ENCODE measurements around the gene DHPS. TPM values are rescaled to one million over a fixed set of nuclear protein-coding genes. Genes with fewer than 3 reads are reported as not detected.
A peak's percentile ranks its signal among the peaks of the same experiment; 100 is the strongest.
"Not testable (repeated sequence)": the region's sequence is repeated elsewhere in the genome, so short reads cannot be mapped to it uniquely, and the experiment has no call there.

Gene DHPS
- polyA plus RNA-seq (2011; rRNA removed) (64.7 and 92.2 TPM in 2 replicates), polyA minus RNA-seq (2011; rRNA and poly(A)+ RNA removed) (32.3 and 46.3 TPM in 2 replicates)

DNA sequence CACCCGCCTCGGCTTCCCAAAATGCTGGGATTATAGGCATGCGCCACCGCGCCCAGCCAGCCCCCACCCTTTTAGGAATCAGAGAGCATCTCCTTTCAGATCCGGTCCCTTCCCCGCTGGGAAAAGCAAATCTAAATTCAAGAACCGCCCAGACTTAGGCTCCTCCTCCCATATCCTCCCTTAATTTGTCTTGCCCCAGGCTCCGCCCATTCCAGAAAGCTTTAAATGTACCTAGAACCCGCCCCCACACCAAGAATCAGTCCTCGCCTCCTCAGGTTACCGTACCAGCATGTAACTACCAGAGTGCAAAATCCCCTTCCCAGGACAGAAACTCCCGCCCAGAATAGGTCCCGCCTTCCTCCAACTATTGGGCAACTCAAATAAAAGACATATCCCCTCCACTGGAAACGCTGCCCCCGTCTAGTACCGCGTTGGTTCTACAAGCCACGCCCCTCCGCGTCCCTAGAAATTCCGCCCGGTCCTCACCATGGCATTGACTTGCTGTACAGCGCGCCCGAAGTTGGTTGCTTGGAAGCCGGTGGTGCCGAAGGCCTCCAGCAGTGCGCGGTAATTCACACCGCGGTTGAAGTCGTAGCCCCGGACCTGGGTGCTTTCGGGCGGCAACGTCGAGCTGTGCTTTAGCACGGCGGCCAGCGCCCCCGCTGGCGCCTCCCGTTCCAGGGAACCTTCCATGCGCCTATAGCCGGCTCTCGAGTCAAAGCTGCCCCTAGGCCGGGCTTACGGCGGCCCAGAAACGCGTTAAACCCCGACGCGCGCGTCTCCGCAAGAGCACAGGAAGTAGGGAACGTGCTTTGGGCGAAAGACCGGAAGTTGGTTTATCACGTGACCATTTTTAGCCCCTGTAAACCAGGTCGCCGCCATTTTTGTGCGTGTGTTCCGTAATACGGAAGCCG, at the start of gene DHPS:
Gene DHPS, minus strand, starts transcription at position 807 of the 914 bp plus-strand sequence. Its CDS starts 114 bp downstream, at position 693.
- peak; percentile 85 for DNase-seq (ENCODE audit: low read depth)
- H3K36me3 ChIP-seq (ENCODE audit: control insufficient read depth, insufficient read depth, low read length), result peaks cover 11% of the 10 kb centered on the region
- no peaks in the 10 kb centered on the region for H3K27me3 ChIP-seq (ENCODE audit: control insufficient read depth, insufficient read depth, low read length)
- CTCF ChIA-PET, result interaction anchor here (0.6 to 2.5 kb wide), 5 partner anchors 9 to 126 kb away, joined by 3 to 9 read pairs (median 3); no protein-coding TSS in a partner anchor
- POLR2A ChIA-PET, result no interaction called here
- TF ChIP-seq, protein P1, sequence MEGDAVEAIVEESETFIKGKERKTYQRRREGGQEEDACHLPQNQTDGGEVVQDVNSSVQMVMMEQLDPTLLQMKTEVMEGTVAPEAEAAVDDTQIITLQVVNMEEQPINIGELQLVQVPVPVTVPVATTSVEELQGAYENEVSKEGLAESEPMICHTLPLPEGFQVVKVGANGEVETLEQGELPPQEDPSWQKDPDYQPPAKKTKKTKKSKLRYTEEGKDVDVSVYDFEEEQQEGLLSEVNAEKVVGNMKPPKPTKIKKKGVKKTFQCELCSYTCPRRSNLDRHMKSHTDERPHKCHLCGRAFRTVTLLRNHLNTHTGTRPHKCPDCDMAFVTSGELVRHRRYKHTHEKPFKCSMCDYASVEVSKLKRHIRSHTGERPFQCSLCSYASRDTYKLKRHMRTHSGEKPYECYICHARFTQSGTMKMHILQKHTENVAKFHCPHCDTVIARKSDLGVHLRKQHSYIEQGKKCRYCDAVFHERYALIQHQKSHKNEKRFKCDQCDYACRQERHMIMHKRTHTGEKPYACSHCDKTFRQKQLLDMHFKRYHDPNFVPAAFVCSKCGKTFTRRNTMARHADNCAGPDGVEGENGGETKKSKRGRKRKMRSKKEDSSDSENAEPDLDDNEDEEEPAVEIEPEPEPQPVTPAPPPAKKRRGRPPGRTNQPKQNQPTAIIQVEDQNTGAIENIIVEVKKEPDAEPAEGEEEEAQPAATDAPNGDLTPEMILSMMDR (IDR thresholded peaks at IDR 0.05; ENCODE audit: insufficient read depth, low read depth, low read length), result no peak
- H3K4me3 ChIP-seq (ENCODE audit: low read depth, low read length), result peak within 1 kb of the TSS; percentile 66

DNA sequence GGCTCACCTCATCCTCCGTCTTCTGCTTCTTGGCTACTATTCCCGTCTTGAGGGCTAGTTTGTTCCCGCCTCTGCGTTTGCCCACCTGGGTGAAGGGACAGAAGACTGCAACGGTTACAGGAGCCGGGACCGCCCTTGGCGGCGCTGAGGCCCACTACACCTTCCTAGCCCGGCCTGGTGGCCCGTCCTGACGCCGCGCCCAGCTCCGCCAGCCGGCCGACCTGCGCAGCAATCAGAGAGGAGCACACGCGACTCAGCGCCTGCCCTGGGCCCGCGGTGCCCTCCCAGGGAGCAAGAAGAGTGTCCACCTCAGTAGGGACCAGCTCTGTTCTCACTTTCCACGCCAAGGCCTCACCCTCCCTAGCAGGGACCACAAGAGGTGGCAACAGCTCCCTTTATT, 49.7 kb upstream of the DHPS start:
- no peak for DNase-seq (ENCODE audit: low read depth)
- TF ChIP-seq, protein P1 (IDR thresholded peaks at IDR 0.05; ENCODE audit: insufficient read depth, low read depth, low read length), result no peak
- peaks cover 23% of the 10 kb centered on the region for H3K36me3 ChIP-seq (ENCODE audit: control insufficient read depth, insufficient read depth, low read length)
- CTCF ChIA-PET, result interaction anchor here (1.0 to 1.3 kb wide), 2 partner anchors 62 to 116 kb away, joined by 3 to 7 read pairs; no protein-coding TSS in a partner anchor
- POLR2A ChIA-PET, result no interaction called here
- no peaks in the 10 kb centered on the region for H3K27me3 ChIP-seq (ENCODE audit: control insufficient read depth, insufficient read depth, low read length)
- H3K4me3 ChIP-seq (ENCODE audit: low read depth, low read length), result no peak overlapping the region

DNA sequence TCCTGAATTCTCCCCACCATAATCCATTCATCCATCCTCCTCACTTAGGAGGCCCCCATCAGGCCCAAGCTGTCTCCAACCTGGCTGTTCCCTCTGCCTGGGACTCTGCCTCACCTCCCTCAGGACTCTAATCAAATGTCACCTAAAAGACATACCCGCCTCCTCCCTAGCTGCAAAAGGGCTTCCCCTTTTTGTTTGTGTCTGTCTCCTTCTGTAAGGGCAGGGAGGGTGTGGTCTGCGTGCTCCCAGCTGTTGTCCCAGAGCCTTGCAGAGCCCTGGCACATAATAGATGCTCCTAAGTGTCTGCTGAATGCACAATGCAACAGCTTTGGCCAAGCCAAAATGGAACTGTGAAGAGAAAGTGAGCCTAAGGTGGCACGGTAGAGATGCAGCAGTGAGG, 48.4 kb upstream of the DHPS start:
- Histone ChIP-seq H3K27me3 (ENCODE audit: control insufficient read depth, insufficient read depth, low read length) (no peaks in the 10 kb centered on the region), H3K4me3 (ENCODE audit: low read depth, low read length) (no peak overlapping the region), H3K36me3 (ENCODE audit: control insufficient read depth, insufficient read depth, low read length) (peaks cover 23% of the 10 kb centered on the region)
- no peak for DNase-seq (ENCODE audit: low read depth)
- ChIA-PET CTCF (interaction anchor here (1.0 kb wide), 1 partner anchor 13 kb away, joined by 3 read pairs; no protein-coding TSS in a partner anchor), POLR2A (no interaction called here)
- TF ChIP-seq, protein P1 (IDR thresholded peaks at IDR 0.05; ENCODE audit: insufficient read depth, low read depth, low read length), result no peak

DNA sequence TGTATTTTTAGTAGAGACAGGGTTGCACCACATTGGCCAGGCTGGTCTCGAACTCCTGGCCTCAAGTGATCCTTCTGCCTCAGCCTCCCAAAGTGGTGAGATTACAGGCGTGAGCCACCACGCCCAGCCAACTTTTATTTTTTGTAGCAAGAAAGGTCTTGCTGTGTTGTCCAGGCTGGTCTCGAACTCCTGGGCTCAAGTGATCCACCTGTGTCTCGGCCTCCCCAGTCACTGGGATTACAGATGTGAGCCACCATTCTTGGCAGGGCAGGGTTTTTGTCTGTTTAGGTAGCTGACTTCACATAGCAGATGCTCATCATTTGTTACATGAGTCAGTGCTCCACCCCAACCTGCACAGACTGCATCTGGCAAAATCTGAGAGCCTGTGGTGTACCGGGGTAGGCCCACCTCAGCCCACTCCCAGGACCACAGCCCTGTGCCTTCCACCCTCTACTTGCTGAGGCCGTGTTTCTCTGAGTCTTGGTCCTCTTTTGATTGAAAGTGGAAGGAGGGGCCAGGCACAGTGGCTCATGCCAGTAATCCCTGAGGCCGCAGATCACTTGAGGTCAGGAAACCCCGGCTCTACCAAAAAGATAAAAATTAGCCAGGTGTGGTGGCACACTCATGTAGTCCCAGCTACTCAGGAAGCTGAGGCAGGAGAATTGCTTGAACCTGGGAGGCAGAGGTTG, 46.2 kb upstream of the DHPS start:
- Histone ChIP-seq H3K36me3 (ENCODE audit: control insufficient read depth, insufficient read depth, low read length) (peaks cover 23% of the 10 kb centered on the region), H3K27me3 (ENCODE audit: control insufficient read depth, insufficient read depth, low read length) (no peaks in the 10 kb centered on the region), H3K4me3 (ENCODE audit: low read depth, low read length) (no peak overlapping the region)
- TF ChIP-seq, protein P1 (IDR thresholded peaks at IDR 0.05; ENCODE audit: insufficient read depth, low read depth, low read length), result no peak
- POLR2A ChIA-PET, result no interaction called here
- no peak for DNase-seq (ENCODE audit: low read depth)
- CTCF ChIA-PET, result no interaction called here

DNA sequence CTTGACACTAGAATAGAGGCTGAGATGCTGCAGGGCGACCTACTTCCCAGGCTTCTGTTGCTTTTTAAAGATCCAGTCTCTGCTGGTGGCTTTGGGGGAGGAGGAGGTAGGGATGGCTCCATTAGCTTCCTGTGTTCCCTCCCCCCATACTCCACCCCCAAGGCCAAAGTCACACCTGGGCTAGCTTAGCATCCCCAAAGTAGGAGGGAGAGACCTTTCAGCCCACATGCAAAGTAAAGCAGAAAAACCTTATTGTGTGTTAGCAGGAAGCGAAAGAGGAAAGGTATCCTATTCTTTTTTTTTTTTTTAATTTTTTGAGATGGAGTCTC, 45.3 kb upstream of the DHPS start:
- CTCF ChIA-PET, result interaction anchor here (0.6 kb wide), 2 partner anchors 66 to 1345 kb away, joined by 3 read pairs; no protein-coding TSS in a partner anchor
- TF ChIP-seq, protein P1 (IDR thresholded peaks at IDR 0.05; ENCODE audit: insufficient read depth, low read depth, low read length), result no peak
- peaks cover 23% of the 10 kb centered on the region for H3K36me3 ChIP-seq (ENCODE audit: control insufficient read depth, insufficient read depth, low read length)
- no peak overlapping the region for H3K4me3 ChIP-seq (ENCODE audit: low read depth, low read length)
- POLR2A ChIA-PET, result no interaction called here
- DNase-seq (ENCODE audit: low read depth), result no peak
- H3K27me3 ChIP-seq (ENCODE audit: control insufficient read depth, insufficient read depth, low read length), result no peaks in the 10 kb centered on the region

DNA sequence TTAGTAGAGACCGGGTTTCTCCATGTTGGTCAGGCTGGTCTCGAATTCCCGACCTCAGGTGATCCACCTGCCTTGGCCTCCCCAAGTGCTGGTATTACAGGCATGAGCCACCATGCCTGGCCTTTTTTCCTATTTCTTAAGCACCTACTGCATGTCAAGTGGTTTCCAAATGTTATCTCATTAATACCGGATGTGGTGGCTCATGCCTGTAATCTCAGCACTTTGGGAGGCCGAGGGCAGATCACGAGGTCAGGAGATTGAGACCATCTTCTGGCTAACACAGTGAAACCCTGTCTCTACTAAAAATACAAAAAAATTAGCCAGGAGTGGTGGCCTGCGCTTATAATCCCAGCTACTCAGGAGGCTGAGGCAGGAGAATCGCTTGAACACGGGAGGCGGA, 43.9 kb upstream of the DHPS start:
- DNase-seq (ENCODE audit: low read depth); POLR2A ChIA-PET; H3K4me3 ChIP-seq (ENCODE audit: low read depth, low read length); H3K27me3 ChIP-seq (ENCODE audit: control insufficient read depth, insufficient read depth, low read length): not testable (repeated sequence)
- H3K36me3 ChIP-seq (ENCODE audit: control insufficient read depth, insufficient read depth, low read length), result peaks cover 14% of the 10 kb centered on the region
- CTCF ChIA-PET, result interaction anchor here (2.5 kb wide), 1 partner anchor 122 kb away, joined by 6 read pairs; no protein-coding TSS in a partner anchor

All from BJ (cell line).